DOHH2 (cell line): ENCODE results near the gene SPRR1A.

Experiments used
- H3F3A ChIP-seq: fragments of 200-600 bp; sonication (generic), shearing (Covaris generic); 2 replicates; pipeline ENCODE4 v1.6.0; 2016; ENCODE audit warnings: antibody characterized with exemption, mild to moderate bottlenecking; ENCODE audit not compliant: control insufficient read depth, insufficient read depth
- H3K27ac ChIP-seq: fragments of 200-600 bp; sonication (generic); 2 replicates; pipeline ENCODE4 v1.5.1; 2014; ENCODE audit warnings: low read depth, mild to moderate bottlenecking, low read length, moderate library complexity
- H3K27me3 ChIP-seq: fragments of 200-600 bp; sonication (generic); 2 replicates; pipeline ENCODE4 v1.6.1; 2014; ENCODE audit warnings: mild to moderate bottlenecking, low read length, mixed read lengths; ENCODE audit not compliant: control insufficient read depth
- H3K36me3 ChIP-seq: fragments of 200-600 bp; sonication (generic); 2 replicates; pipeline ENCODE4 v1.6.1; 2014; ENCODE audit warnings: mild to moderate bottlenecking, low read length, moderate library complexity, mixed read lengths; ENCODE audit not compliant: control insufficient read depth
- H3K4me1 ChIP-seq: fragments of 200-600 bp; sonication (generic); 2 replicates; pipeline ENCODE4 v1.6.1; 2014; ENCODE audit warnings: mild to moderate bottlenecking, low read length, mixed read lengths; ENCODE audit not compliant: control insufficient read depth
- H3K4me2 ChIP-seq: fragments of 200-600 bp; sonication (generic); 2 replicates; pipeline ENCODE4 v1.6.0; 2014; ENCODE audit warnings: mild to moderate bottlenecking, low read length, moderate library complexity
- H3K4me3 ChIP-seq: fragments of 200-600 bp; sonication (generic); 2 replicates; pipeline ENCODE4 v1.5.1; 2014; ENCODE audit warnings: mild to moderate bottlenecking, low read length, mixed read lengths
- H3K79me2 ChIP-seq: fragments of 200-600 bp; sonication (generic); 2 replicates; pipeline ENCODE4 v1.6.1; 2014; ENCODE audit warnings: mild to moderate bottlenecking, low read length, mixed read lengths; ENCODE audit not compliant: control insufficient read depth
- H3K9me2 ChIP-seq: fragments of 200-600 bp; sonication (generic); replicated peaks from 2 replicates; pipeline ENCODE4 v1.6.1; 2014; ENCODE audit warnings: mild to moderate bottlenecking, low read length, mixed read lengths; ENCODE audit not compliant: control insufficient read depth
- H3K9me3 ChIP-seq: fragments of 200-600 bp; sonication (generic); 2 replicates; pipeline ENCODE4 v1.6.1; 2014; ENCODE audit warnings: antibody characterized with exemption, low read length, mixed read lengths; ENCODE audit not compliant: control insufficient read depth, insufficient read depth
- H4K20me1 ChIP-seq: fragments of 200-600 bp; sonication (generic); 2 replicates; pipeline ENCODE4 v1.6.0; 2014; ENCODE audit warnings: low read depth, mild to moderate bottlenecking, antibody characterized with exemption, low read length, moderate library complexity; ENCODE audit not compliant: control insufficient read depth, insufficient read depth
- EZH2phosphoT487 ChIP-seq: fragments of 200-600 bp; sonication (generic); IDR thresholded peaks from 2 replicates; pipeline ENCODE4 v1.6.1; 2017; ENCODE audit warnings: borderline replicate concordance, mild to moderate bottlenecking, antibody characterized with exemption, low read length, moderate library complexity, mixed read lengths
- TF ChIP-seq, protein P1 (sequence below): fragments of 200-600 bp; sonication (generic); IDR thresholded peaks from one replicate; pipeline ENCODE4 v1.5.1; 2014; ENCODE audit warnings: antibody characterized with exemption, mild to moderate bottlenecking, low read depth, low read length; ENCODE audit not compliant: poor library complexity, severe bottlenecking

SPRR1A gene

DNA sequence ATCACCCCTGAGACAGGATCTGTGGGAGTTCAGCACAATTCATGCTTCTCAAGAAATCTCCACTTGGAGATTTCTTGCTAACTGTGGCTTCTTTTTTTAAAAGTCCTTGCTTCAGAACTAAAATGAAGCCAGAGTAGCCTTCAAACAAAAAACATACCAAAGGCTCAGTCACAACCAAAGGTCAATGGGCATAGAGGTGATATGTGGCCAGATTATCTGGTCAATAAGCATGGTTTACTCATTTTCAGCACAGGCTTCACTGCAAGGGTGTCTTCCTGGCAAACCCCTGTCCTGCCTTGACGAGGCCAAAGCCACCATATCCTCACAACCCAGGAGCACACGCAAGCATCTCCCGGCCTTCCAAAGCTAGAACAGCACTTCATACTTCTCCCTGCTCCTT lies 24.6 kb upstream of the SPRR1A start:
- no peaks in the 10 kb centered on the region for H4K20me1 ChIP-seq
- H3K27ac ChIP-seq = no peak overlapping the region
- H3K9me3 ChIP-seq = no peaks in the 10 kb centered on the region
- no peak for TF ChIP-seq EZH2phosphoT487
- TF ChIP-seq, protein P1, sequence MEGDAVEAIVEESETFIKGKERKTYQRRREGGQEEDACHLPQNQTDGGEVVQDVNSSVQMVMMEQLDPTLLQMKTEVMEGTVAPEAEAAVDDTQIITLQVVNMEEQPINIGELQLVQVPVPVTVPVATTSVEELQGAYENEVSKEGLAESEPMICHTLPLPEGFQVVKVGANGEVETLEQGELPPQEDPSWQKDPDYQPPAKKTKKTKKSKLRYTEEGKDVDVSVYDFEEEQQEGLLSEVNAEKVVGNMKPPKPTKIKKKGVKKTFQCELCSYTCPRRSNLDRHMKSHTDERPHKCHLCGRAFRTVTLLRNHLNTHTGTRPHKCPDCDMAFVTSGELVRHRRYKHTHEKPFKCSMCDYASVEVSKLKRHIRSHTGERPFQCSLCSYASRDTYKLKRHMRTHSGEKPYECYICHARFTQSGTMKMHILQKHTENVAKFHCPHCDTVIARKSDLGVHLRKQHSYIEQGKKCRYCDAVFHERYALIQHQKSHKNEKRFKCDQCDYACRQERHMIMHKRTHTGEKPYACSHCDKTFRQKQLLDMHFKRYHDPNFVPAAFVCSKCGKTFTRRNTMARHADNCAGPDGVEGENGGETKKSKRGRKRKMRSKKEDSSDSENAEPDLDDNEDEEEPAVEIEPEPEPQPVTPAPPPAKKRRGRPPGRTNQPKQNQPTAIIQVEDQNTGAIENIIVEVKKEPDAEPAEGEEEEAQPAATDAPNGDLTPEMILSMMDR = no peak
- no peaks in the 10 kb centered on the region for H3K79me2 ChIP-seq
- no peak overlapping the region for H3K4me2 ChIP-seq
- H3K4me1 ChIP-seq = no peaks in the 10 kb centered on the region
- H3K4me3 ChIP-seq = no peak overlapping the region
- no peaks in the 10 kb centered on the region for H3K36me3 ChIP-seq
- no peaks in the 10 kb centered on the region for H3F3A ChIP-seq
- H3K9me2 ChIP-seq = no peaks in the 10 kb centered on the region
- no peaks in the 10 kb centered on the region for H3K27me3 ChIP-seq

DNA sequence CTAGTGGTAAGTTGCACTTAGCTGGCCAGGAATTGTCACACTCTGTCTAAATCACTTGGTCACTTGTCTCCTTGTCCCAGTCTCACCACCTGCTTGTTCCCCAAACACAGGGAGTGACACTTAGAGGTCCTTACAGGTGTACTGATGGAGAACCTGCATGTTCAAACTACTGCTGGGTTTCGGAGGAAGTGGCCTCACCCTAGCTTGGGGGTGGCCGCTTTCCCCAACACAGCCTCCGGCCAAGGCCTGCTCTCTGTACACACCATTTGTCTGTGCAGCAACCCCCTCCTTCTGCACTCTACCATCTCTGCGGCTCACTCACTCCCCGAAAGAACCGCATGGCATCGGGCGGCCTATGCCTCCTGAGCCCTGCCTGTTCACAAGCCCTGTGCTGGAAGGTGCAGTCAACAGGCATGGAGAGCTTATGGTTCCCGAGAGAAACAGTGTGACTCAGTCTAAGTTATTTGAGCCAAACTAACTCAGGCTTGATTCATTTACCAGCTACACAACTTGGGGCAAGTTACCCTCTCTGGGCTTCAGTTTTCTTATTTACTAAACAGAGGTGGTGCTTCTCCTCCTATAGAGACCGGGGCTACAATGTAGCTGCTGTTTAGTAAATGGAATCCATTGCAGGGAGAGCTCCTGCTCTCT lies 24.0 kb upstream of the SPRR1A start:
- H4K20me1 ChIP-seq = no peaks in the 10 kb centered on the region
- TF ChIP-seq EZH2phosphoT487 = no peak
- TF ChIP-seq, protein P1 = no peak
- H3K36me3 ChIP-seq = no peaks in the 10 kb centered on the region
- no peak overlapping the region for H3K4me2 ChIP-seq
- no peak overlapping the region for H3K4me3 ChIP-seq
- H3K9me3 ChIP-seq = no peaks in the 10 kb centered on the region
- 0 out of 2 replicates have a peak, but pooled peaks cover under 1% of the 10 kb centered on the region for H3K27me3 ChIP-seq
- H3F3A ChIP-seq = no peaks in the 10 kb centered on the region
- no peaks in the 10 kb centered on the region for H3K79me2 ChIP-seq
- H3K4me1 ChIP-seq = no peaks in the 10 kb centered on the region
- no peak overlapping the region for H3K27ac ChIP-seq
- H3K9me2 ChIP-seq = no peaks in the 10 kb centered on the region

DNA sequence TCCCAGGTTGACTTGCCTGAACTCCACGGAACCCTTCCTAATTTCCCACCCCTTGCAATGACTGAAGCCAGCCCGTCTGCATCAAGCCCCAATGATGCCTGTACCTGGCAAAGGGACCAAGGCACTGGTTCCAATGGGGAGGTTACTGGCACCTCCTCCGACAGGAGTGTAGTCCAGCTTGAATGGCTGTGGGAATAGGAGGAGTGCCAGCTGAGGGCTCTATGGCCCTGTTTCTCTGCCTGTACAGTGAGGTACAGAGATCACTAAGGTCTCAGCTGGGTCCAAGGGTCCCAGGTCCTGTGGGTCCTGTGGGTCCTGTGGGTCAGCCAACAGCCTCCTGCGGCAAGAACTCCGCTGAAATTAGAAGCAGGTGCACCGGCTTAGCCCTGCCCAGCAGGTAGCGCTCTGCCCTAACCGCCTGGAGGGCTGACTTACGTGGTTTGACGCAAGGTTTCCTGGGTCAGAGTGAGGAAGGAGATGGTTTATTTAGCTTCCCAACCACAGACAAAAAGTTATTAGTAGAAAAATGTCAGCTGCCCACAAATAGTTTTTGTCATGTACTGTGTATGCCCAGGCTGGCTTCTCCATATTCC lies 23.3 kb upstream of the SPRR1A start:
- Histone ChIP-seq H3K79me2 (no peaks in the 10 kb centered on the region), H3K36me3 (no peaks in the 10 kb centered on the region), H3K4me1 (no peaks in the 10 kb centered on the region), H3K27ac (no peak overlapping the region), H4K20me1 (no peaks in the 10 kb centered on the region), H3K9me3 (no peaks in the 10 kb centered on the region), H3F3A (no peaks in the 10 kb centered on the region), H3K4me2 (no peak overlapping the region), H3K4me3 (no peak overlapping the region), H3K27me3 (0 out of 2 replicates have a peak, but pooled peaks cover 4% of the 10 kb centered on the region), H3K9me2 (no peaks in the 10 kb centered on the region)
- no peak for TF ChIP-seq EZH2phosphoT487
- TF ChIP-seq, protein P1 = no peak
